OCI-M1 (cell line): ENCODE results near the gene ATP2B3.

Source experiments
- DNase-seq: peaks from one replicate; lab custom pipeline; 2025; lab: John Stamatoyannopoulos, UW

The ATP2B3 gene

GRCh38 chrX:153612413-153612812, 95.0 kb downstream of the ATP2B3 start:
- DNase-seq = no peak

- no peak for DNase-seq
These were observed 97.4 kb downstream of the ATP2B3 start for GRCh38 chrX:153614818-153615217.

GRCh38 chrX:153620576-153620975, 103.1 kb downstream of the ATP2B3 start:
- no peak for DNase-seq

- no peak for DNase-seq
These were observed 104.6 kb downstream of the ATP2B3 start for GRCh38 chrX:153621949-153622598.

- DNase-seq = no peak
These were observed 105.3 kb downstream of the ATP2B3 start for GRCh38 chrX:153622661-153623309.

- no peak for DNase-seq
These were observed 106.0 kb downstream of the ATP2B3 start for GRCh38 chrX:153623310-153624029.

DNA sequence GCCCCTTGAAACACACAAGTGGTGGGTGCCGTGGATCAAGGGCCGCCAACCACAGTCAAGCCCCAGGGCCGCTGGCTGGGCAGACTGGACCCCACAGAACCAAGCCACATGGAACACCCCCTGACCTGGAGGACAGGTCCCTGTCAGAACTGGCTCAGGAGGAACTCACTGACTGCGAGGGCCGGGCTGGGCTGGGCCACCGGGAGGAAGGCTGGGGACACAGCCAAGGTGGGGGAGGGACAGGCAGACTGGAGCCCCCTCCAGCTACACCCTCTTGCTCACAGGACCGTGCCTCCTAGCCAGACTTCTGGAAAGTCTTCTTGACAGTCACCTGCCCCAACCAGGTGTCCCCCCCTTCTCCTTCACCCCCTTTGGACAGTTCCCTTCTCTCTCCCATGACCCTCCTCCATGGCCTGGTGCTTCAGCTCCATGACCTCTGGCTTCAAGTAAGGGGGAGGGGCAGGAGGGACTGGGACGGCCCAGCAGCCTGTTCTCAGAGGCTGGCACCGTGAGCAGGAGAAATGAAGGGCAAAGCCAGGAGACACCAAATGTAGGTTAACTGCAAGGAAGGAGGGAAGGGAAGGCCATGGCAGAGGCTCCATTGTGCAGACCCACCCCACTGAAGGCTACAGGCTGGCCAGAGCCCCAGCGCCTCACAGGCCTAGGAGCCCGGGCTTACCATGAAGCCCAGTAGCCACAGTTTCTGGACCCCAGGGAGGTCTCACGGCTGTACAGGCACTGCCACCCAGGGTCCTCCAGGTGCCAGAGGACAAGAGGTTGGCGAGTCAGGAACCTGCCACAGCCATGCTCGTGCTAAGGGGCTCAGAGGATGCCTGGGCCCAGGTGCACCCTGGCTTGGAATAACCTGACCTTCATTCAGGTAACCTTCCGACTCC, 107.0 kb downstream of the ATP2B3 start:
- DNase-seq = no peak

DNA sequence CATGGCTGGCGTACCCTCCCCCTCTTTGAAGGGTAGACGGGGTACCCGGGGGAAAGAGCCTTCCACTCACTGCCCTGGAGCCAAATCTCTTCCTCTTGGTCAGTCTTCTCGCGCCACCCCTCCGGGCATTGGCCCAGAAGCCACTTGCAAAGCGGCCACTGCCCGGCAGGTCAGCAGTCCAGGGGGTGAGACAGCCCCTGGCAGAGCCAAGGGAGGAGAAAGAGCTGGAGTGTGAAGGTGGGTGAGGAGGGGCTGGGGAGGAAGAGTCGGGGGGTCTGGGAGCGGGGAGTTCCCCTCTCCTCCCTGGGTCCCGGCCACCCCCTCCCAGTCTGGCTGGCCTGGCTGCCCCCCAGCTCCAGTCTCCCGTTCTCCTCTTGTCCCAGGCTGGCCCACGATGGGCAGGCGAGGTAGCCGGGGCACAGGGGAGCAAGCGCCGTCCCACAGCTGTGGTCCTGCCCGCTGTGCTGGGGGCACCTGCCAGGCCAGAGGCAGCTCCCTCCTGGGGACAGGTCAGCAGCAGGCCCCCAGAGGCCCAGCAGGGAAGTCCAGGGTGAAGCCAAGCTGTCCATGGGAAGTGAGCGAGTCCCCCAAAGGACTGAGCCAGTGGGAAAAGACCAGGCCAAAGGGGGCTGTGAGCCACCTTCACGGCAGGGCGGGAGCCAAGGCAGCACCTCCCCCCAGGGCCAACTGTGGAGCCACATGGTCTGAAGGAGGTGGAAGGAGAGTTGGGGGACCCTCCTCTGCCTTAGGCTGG, 108.0 kb downstream of the ATP2B3 start:
- DNase-seq = no peak

DNA sequence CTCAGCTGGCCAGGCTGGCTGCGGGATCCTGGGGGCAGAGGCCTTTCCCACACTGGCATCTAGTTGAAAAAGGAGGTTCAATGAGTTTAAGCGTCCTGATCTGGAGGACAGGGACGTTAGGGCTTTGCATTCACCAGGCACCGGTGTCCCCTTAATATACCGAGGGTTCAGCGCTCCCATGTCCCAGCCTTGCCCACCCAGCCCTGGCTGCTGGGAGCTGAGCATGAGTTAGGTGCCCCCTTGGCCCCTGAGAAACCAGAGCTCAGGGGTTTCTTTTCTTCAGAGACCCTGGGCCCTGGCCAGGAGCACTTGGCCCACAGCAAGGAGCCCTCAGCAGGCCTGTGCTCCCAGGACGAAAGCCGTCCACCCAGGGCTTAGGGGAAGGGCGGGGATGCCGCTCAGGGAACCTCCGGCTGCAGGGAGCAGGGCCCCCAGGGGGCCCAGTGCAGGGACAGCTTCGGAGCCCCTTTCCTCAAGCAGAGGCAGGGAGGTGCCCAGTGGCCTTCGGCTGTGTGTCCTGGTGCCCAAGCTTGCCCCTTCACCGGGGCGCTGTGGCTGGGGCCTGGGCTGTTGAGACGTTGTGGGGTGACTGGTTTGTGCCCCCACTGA, 108.7 kb downstream of the ATP2B3 start:
- DNase-seq = no peak

DNA sequence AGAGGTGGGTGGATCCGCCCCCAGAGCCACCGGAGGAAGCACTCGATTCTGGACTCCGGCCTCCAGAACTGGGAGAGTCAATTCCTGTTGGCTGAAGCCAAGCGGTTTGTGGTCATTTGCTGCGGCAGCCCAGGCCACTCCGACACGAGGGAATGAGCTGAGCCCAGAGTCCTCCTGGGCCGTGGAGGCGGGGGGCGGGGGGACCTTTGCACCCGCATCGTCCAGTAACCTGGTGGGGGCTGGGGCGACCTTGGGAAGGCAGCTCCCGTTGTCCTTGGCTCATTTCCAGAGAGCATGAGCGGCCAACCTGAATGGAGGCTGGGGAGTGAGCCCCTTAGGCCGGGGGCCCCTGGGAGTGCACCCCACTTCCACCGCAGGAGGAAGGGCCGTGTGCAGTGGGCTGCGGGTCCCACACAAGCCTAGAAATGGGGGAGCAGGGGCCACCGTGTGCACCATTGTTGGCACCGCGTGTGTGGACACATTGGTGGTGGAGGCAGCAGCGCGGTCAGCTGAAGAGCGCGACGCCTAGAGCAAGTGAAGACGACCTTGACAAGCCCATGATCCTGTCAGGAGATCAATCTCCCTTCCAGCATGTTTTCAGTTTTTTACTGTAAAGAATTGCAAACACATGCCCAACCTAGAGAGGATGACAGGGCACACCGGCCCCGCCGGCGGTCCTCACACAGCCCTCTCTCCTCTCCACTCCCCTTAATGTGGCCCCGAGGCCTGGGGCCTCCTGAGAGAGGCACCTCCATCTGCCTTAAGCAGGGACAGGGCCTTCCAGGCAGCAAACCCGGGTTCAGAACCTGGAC, 109.6 kb downstream of the ATP2B3 start:
- DNase-seq = no peak

- DNase-seq = no peak
These were observed 110.3 kb downstream of the ATP2B3 start for GRCh38 chrX:153627675-153628111.

- no peak for DNase-seq
These were observed 110.7 kb downstream of the ATP2B3 start for GRCh38 chrX:153628129-153628528.

- DNase-seq = no peak
These were observed 111.2 kb downstream of the ATP2B3 start for GRCh38 chrX:153628665-153629064.

DNA sequence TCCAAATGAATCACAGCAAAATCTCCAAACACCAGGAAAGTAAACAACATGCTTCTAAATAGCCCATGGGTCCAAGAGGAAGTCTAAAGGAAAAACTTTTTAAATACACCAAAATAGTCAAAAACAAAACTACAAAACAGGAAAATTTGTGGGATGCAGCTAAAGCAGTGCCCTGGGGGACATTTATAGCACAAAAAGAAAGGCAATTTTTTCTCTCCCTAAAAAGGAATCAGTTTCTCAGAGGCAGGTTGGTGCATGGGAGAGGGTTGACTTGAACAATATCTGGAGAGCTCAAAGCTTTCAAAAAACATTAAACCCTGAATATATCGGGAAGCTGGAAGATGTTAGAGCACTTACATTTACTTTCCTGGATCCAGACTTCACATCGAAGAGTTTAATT, 113.9 kb downstream of the ATP2B3 start:
- no peak for DNase-seq

DNA sequence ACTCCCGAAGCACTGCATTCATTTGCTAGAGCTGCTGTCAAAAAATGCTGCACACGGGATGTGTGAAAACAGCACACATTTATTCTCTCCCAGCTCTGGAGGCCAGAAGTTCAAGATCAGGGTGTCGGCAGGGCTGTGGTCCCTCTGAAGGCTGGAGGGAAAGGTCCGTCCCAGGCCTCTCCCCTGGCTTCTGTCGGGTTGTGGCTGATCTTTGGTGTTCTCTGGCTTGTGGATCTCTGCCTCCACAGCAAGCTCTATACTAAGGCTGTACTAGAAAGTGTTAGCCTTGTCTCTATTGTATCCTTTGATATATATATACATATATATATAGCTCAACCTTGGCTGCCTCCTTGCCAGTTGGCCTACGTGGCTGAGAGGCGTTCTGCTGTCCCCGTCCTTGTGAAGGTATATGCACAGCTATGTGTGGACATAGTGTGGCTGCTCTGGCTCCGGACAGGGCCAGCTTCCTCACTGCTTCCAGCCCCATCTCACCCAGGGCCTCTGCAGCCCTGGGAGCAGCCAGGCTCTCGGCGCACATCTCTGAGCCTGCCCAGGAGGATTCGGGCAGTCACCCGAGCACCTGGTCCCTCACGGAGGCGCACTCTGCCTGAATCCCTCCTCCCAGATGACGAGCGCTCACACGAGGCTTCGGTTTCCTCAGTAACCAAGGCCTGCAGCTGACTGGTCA, 114.6 kb downstream of the ATP2B3 start:
- DNase-seq = no peak
